A549 (cell line): ENCODE measurements around the gene C1orf105.

ENCODE experiments used
- CTCF ChIP-seq: fragments of >200 bp; sonication (Bioruptor Twin); formaldehyde crosslinking; IDR thresholded peaks from 3 replicates; pipeline ENCODE4 v1.5.1; 2016
- JUNB ChIP-seq: fragments of >200 bp; sonication (Bioruptor Twin); formaldehyde crosslinking; IDR thresholded peaks from 2 replicates; pipeline ENCODE4 v1.6.1; 2016
- POLR2A ChIP-seq: IDR thresholded peaks from 2 replicates; pipeline ENCODE4 v1.6.1; 2012; ENCODE audit warnings: mild to moderate bottlenecking, low read length
- RNF2 ChIP-seq: fragments of 200-600 bp; sonication (generic); IDR thresholded peaks from 2 replicates; pipeline ENCODE4 v1.6.1; 2016; ENCODE audit warnings: low read depth, mild to moderate bottlenecking, antibody characterized with exemption, moderate library complexity, borderline replicate concordance

- TF ChIP-seq CTCF (no peak), POLR2A (no peak), JUNB (no peak), RNF2 (no peak)
Observed at GRCh38 chr1:172388490-172388889, 32.0 kb upstream of the C1orf105 start.
